Neural cell (in vitro differentiated cells): ENCODE measurements around the gene TMEM127.

Source experiments
- EZH2 ChIP-seq: fragments of 200-600, 300-800 bp; shearing (Covaris generic), sonication (generic); IDR thresholded peaks from 2 replicates; pipeline ENCODE4 v1.6.1; 2014; ENCODE audit warnings: antibody characterized with exemption, low read length, borderline replicate concordance, mild to moderate bottlenecking; ENCODE audit not compliant: insufficient read depth, poor library complexity, severe bottlenecking
- MXI1 ChIP-seq: fragments of 450-650 bp; conservative IDR thresholded peaks from 2 replicates; pipeline ENCODE4 v1.6.1; 2014; ENCODE audit warnings: antibody characterized with exemption, mild to moderate bottlenecking; ENCODE audit not compliant: poor library complexity, severe bottlenecking
- POLR2AphosphoS5 ChIP-seq: IDR thresholded peaks from 2 replicates; pipeline ENCODE4 v1.6.1; 2012
- TAF1 ChIP-seq: IDR thresholded peaks from 2 replicates; pipeline ENCODE4 v1.6.1; 2012; ENCODE audit warnings: low read depth
- TF ChIP-seq, protein P1 (sequence below): fragments of 450-650 bp; IDR thresholded peaks from 2 replicates; pipeline ENCODE4 v1.5.1; 2014; ENCODE audit warnings: antibody characterized with exemption, mild to moderate bottlenecking, moderate library complexity; ENCODE audit not compliant: poor library complexity, severe bottlenecking
- TF ChIP-seq, protein P2 (sequence below): IDR thresholded peaks from 2 replicates; pipeline ENCODE4 v1.6.1; 2012; ENCODE audit warnings: borderline replicate concordance

DNA sequence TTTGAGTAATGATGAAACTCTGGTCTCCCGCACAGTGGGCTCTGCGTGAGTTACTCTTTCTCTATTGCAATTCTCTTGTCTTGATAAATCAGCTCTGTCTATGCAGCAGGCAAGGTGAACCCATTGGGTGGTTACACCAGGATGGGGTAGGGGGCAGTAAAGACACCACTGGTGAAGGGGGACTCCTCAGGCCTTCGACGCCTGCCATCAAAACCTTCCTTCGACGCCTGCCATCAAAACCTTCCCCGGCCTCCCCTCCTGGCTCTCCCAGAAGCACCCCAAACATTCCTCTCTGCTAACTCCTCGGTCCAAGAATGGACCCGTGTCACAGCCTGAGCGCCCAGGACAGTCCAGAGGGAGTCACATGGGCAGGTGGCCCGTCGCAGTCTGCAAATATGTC, 52.4 kb downstream of the TMEM127 start:
- TF ChIP-seq, protein P1, sequence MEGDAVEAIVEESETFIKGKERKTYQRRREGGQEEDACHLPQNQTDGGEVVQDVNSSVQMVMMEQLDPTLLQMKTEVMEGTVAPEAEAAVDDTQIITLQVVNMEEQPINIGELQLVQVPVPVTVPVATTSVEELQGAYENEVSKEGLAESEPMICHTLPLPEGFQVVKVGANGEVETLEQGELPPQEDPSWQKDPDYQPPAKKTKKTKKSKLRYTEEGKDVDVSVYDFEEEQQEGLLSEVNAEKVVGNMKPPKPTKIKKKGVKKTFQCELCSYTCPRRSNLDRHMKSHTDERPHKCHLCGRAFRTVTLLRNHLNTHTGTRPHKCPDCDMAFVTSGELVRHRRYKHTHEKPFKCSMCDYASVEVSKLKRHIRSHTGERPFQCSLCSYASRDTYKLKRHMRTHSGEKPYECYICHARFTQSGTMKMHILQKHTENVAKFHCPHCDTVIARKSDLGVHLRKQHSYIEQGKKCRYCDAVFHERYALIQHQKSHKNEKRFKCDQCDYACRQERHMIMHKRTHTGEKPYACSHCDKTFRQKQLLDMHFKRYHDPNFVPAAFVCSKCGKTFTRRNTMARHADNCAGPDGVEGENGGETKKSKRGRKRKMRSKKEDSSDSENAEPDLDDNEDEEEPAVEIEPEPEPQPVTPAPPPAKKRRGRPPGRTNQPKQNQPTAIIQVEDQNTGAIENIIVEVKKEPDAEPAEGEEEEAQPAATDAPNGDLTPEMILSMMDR: no peak
- TF ChIP-seq TAF1 (no peak), MXI1 (no peak), EZH2 (no peak), POLR2AphosphoS5 (no peak)
- TF ChIP-seq, protein P2, sequence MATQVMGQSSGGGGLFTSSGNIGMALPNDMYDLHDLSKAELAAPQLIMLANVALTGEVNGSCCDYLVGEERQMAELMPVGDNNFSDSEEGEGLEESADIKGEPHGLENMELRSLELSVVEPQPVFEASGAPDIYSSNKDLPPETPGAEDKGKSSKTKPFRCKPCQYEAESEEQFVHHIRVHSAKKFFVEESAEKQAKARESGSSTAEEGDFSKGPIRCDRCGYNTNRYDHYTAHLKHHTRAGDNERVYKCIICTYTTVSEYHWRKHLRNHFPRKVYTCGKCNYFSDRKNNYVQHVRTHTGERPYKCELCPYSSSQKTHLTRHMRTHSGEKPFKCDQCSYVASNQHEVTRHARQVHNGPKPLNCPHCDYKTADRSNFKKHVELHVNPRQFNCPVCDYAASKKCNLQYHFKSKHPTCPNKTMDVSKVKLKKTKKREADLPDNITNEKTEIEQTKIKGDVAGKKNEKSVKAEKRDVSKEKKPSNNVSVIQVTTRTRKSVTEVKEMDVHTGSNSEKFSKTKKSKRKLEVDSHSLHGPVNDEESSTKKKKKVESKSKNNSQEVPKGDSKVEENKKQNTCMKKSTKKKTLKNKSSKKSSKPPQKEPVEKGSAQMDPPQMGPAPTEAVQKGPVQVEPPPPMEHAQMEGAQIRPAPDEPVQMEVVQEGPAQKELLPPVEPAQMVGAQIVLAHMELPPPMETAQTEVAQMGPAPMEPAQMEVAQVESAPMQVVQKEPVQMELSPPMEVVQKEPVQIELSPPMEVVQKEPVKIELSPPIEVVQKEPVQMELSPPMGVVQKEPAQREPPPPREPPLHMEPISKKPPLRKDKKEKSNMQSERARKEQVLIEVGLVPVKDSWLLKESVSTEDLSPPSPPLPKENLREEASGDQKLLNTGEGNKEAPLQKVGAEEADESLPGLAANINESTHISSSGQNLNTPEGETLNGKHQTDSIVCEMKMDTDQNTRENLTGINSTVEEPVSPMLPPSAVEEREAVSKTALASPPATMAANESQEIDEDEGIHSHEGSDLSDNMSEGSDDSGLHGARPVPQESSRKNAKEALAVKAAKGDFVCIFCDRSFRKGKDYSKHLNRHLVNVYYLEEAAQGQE: no peak
